ENCODE data around the gene ITGB6.

Gene ITGB6

GRCh38 chr2:160203422-160203821 lies 3.4 kb upstream of the ITGB6 start:
- Histone ChIP-seq H3K27ac (no peak overlapping the region), H3K4me3 (ENCODE audit: low read depth, low read length) (no peak overlapping the region), H3K27me3 (ENCODE audit: insufficient read depth, low read depth, severe bottlenecking) (no peaks in the 10 kb centered on the region), H3K9me3 (ENCODE audit: severe bottlenecking) (no peaks in the 10 kb centered on the region), H3K36me3 (no peaks in the 10 kb centered on the region)
- no peak for DNase-seq
- TF ChIP-seq CTCF (IDR thresholded peaks at IDR 0.05; ENCODE audit: low read depth, low read length) = no peak

GRCh38 chr2:160203007-160203406 lies 2.9 kb upstream of the ITGB6 start:
- Histone ChIP-seq H3K27me3 (ENCODE audit: insufficient read depth, low read depth, severe bottlenecking) (no peaks in the 10 kb centered on the region), H3K9me3 (ENCODE audit: severe bottlenecking) (no peaks in the 10 kb centered on the region), H3K4me3 (ENCODE audit: low read depth, low read length) (no peak overlapping the region), H3K27ac (no peak overlapping the region), H3K36me3 (no peaks in the 10 kb centered on the region)
- DNase-seq = no peak
- TF ChIP-seq CTCF (IDR thresholded peaks at IDR 0.05; ENCODE audit: low read depth, low read length) = no peak

GRCh38 chr2:160201849-160202539 lies 1.9 kb upstream of the ITGB6 start:
- no peaks in the 10 kb centered on the region for H3K36me3 ChIP-seq
- DNase-seq = no peak
- H3K27ac ChIP-seq = no peak overlapping the region
- H3K27me3 ChIP-seq (ENCODE audit: insufficient read depth, low read depth, severe bottlenecking) = no peaks in the 10 kb centered on the region
- no peak overlapping the region for H3K4me3 ChIP-seq (ENCODE audit: low read depth, low read length)
- TF ChIP-seq CTCF (IDR thresholded peaks at IDR 0.05; ENCODE audit: low read depth, low read length) = no peak
- no peaks in the 10 kb centered on the region for H3K9me3 ChIP-seq (ENCODE audit: severe bottlenecking)

GRCh38 chr2:160200921-160201320 lies 849 bp upstream of the ITGB6 start:
- H3K36me3 ChIP-seq = no peaks in the 10 kb centered on the region

GRCh38 chr2:160199053-160199452 lies 1.0 kb downstream of the ITGB6 start:
- Histone ChIP-seq H3K9me3 (ENCODE audit: severe bottlenecking) (no peaks in the 10 kb centered on the region), H3K36me3 (no peaks in the 10 kb centered on the region), H3K27ac (no peak overlapping the region), H3K4me3 (ENCODE audit: low read depth, low read length) (no peak overlapping the region), H3K27me3 (ENCODE audit: insufficient read depth, low read depth, severe bottlenecking) (no peaks in the 10 kb centered on the region)
- no peak for DNase-seq
- TF ChIP-seq CTCF (IDR thresholded peaks at IDR 0.05; ENCODE audit: low read depth, low read length) = no peak

More at GRCh38 chr2:160200921-160201320, 849 bp upstream of the ITGB6 start:
- DNase-seq = no peak
- no peaks in the 10 kb centered on the region for H3K9me3 ChIP-seq (ENCODE audit: severe bottlenecking)
- no peak overlapping the region for H3K27ac ChIP-seq
- H3K27me3 ChIP-seq (ENCODE audit: insufficient read depth, low read depth, severe bottlenecking) = no peaks in the 10 kb centered on the region
- H3K4me3 ChIP-seq (ENCODE audit: low read depth, low read length) = no peak overlapping the region
- TF ChIP-seq CTCF (IDR thresholded peaks at IDR 0.05; ENCODE audit: low read depth, low read length) = no peak

- H3K9me3 ChIP-seq (ENCODE audit: severe bottlenecking) = no peaks in the 10 kb centered on the region
- no peaks in the 10 kb centered on the region for H3K27me3 ChIP-seq (ENCODE audit: insufficient read depth, low read depth, severe bottlenecking)
- no peaks in the 10 kb centered on the region for H3K36me3 ChIP-seq
- H3K4me3 ChIP-seq (ENCODE audit: low read depth, low read length) = no peak overlapping the region
- TF ChIP-seq CTCF (IDR thresholded peaks at IDR 0.05; ENCODE audit: low read depth, low read length) = no peak
- DNase-seq = no peak
- H3K27ac ChIP-seq = no peak overlapping the region
Measured at GRCh38 chr2:160197587-160197986, 2.5 kb downstream of the ITGB6 start.

Data from WERI-Rb-1 (cell line).